Stomach (tissue), 9 donors: ENCODE measurements around the gene AMDHD2. TPM values are rescaled to one million over a fixed set of nuclear protein-coding genes. Genes with fewer than 3 reads are reported as not detected.
A peak's percentile ranks its signal among the peaks of the same experiment; 100 is the strongest.

Source experiments
- DNase-seq, 2 donors: peaks; one replicate each; pipeline versions ENCODE4 v3.0.0 to v3.0.0-alpha.2; 2013 to 2019
- H3K27ac ChIP-seq, 5 donors: fragments of 200-600 bp in 4 of 5; sonication (generic) in 4 of 5; one replicate each; pipeline ENCODE4 v1.5.1; 2013 to 2019; ENCODE audit warnings: mild to moderate bottlenecking in 1 of 5, moderate library complexity in 1 of 5
- H3K27me3 ChIP-seq, 3 donors: fragments of 200-600 bp; sonication (generic); one replicate each; pipeline ENCODE4 v1.5.1; 2017 to 2019; ENCODE audit warnings: mixed run types in 1 of 3
- H3K36me3 ChIP-seq, 4 donors: fragments of 200-600 bp; sonication (generic); 1 replicate in 3 of 4; 2 replicates in 1 of 4; pipeline ENCODE4 v1.5.1; 2016 to 2019
- H3K4me1 ChIP-seq, 4 donors: fragments of 200-600 bp; sonication (generic); one replicate each; pipeline ENCODE4 v1.5.1; 2016 to 2019
- H3K4me3 ChIP-seq, 4 donors: fragments of 200-600 bp; sonication (generic) in 3 of 4; one replicate each; pipeline ENCODE4 v1.5.1; 2016 to 2019; ENCODE audit warnings: mild to moderate bottlenecking in 1 of 4
- H3K9me3 ChIP-seq, 4 donors: fragments of 200-600 bp; sonication (generic); one replicate each; pipeline ENCODE4 v1.5.1; 2016 to 2019
- CTCF ChIP-seq, 7 experiments: fragments of 450-650 bp in 4 of 7; fragments of 200-600 bp in 3 of 7; sonication (generic) in 3 of 7; IDR thresholded peaks; one replicate each; pipeline ENCODE4 v1.5.1; 2016 to 2019; ENCODE audit warnings: antibody characterized with exemption in 7 of 7, control low read depth in 2 of 7, mild to moderate bottlenecking in 1 of 7
- EP300 ChIP-seq: sonication (generic); formaldehyde crosslinking; IDR thresholded peaks from one replicate; pipeline ENCODE4 v1.6.1; 2017; ENCODE audit warnings: antibody characterized with exemption
- POLR2A ChIP-seq, 4 donors: fragments of 450-650 bp; IDR thresholded peaks; one replicate each; pipeline ENCODE4 v1.6.1; 2016; ENCODE audit warnings: antibody characterized with exemption in 4 of 4, control low read depth in 2 of 4, mild to moderate bottlenecking in 1 of 4, moderate library complexity in 1 of 4
- POLR2AphosphoS5 ChIP-seq, 3 donors: sonication (generic); formaldehyde crosslinking; IDR thresholded peaks; one replicate each; pipeline ENCODE4 v1.6.1; 2016; ENCODE audit warnings: antibody characterized with exemption in 3 of 3
- WGBS, 5 donors: extraction: QIAGEN DNeasy Blood & Tissue Kit in 3 of 5; methylation state at CpG; one replicate each; pipeline versions ENCODE4 v1.1.5 to v1.1.7; 2013 to 2018; 5-methylcytosine and 5-hydroxymethylcytosine counted together
- intact Hi-C: fragments of 100-400 bp; cut with DNase I; formaldehyde crosslinking; loops from one replicate; pipeline ENCODE4 v1.15.1; 2023; ENCODE audit warnings: low total_unique reads
- polyA plus RNA-seq, 3 donors: library from polyadenylated mRNA; stranded (reverse); fragments of 200-250 nt; gene quantifications; one replicate each; pipeline ENCODE4 v1.2.3, GENCODE V29; 2013
- total RNA-seq, 5 donors: library from RNA; depleted of rRNA; stranded (reverse); fragments of >200 nt; gene quantifications; one replicate each; pipeline versions ENCODE4 v1.1.0 to v1.2.3, GENCODE V29; 2014 to 2016
- donor health status: healthy with polysubstance abuse.
- donor health status: Bipolar disorder and iron deficiency.
- donor health status: healthy.

AMDHD2 gene
- total and polyA plus RNA-seq, 8 donors, result 13.4 to 76.8 (median 22.9) TPM

GRCh38 chr16:2486645-2487516, 33.3 kb upstream of the AMDHD2 start:
- Histone ChIP-seq H3K9me3 (no peaks in the 10 kb centered on the region), H3K27me3 (no peaks in the 10 kb centered on the region), H3K4me1 (peaks cover 19 to 45% (median 33%) of the 10 kb centered on the region in 4 donors), H3K27ac (peak overlapping the region in 2 of 5 donors; percentile 1 to 35), H3K4me3 (peak overlapping the region in 1 of 4 donors; percentile 22), H3K36me3 (peaks cover 0 to 25% (median 10%) of the 10 kb centered on the region in 4 donors)
- peak; percentile 81 to 82 for DNase-seq
- TF ChIP-seq POLR2AphosphoS5 (IDR thresholded peaks at IDR 0.05), result peak in 1 of 3 donors; percentile 37
- TF ChIP-seq POLR2A (IDR thresholded peaks at IDR 0.05), result no peak
- no peak for TF ChIP-seq EP300
- TF ChIP-seq CTCF (IDR thresholded peaks at IDR 0.05), result peak in 3 of 7 experiments; percentile 24 to 54 (median 27)
- intact Hi-C loops, result no loop called here
- 39 to 48% (median 45%) methylated on average over 29 of the region's 29 CpGs for WGBS, 5 donors

- WGBS, 5 donors, result 61 to 75% (median 68%) methylated on average over 8 of the region's 8 CpGs
- no peak for TF ChIP-seq EP300
- no peak for TF ChIP-seq CTCF (IDR thresholded peaks at IDR 0.05)
- TF ChIP-seq POLR2AphosphoS5 (IDR thresholded peaks at IDR 0.05), result no peak
- no peak for TF ChIP-seq POLR2A (IDR thresholded peaks at IDR 0.05)
- H3K4me3 ChIP-seq, result no peak overlapping the region
- no peaks in the 10 kb centered on the region for H3K9me3 ChIP-seq
- intact Hi-C loops, result no loop called here
- H3K27ac ChIP-seq, result peak overlapping the region in 2 of 5 donors; percentile 1 to 35
- H3K36me3 ChIP-seq, result peaks cover 0 to 25% (median 10%) of the 10 kb centered on the region in 4 donors
- H3K27me3 ChIP-seq, result no peaks in the 10 kb centered on the region
- peaks cover 19 to 40% (median 28%) of the 10 kb centered on the region in 4 donors for H3K4me1 ChIP-seq
- DNase-seq, result no peak
These were observed 32.7 kb upstream of the AMDHD2 start for GRCh38 chr16:2487517-2487842.

- TF ChIP-seq EP300, result no peak
- no peak for TF ChIP-seq POLR2A (IDR thresholded peaks at IDR 0.05)
- TF ChIP-seq POLR2AphosphoS5 (IDR thresholded peaks at IDR 0.05), result no peak
- TF ChIP-seq CTCF (IDR thresholded peaks at IDR 0.05), result no peak
- WGBS, 5 donors, result 77 to 87% (median 83%) methylated on average over 15 of the region's 15 CpGs
These were observed 32.2 kb upstream of the AMDHD2 start for GRCh38 chr16:2487903-2488531.

GRCh38 chr16:2489581-2489980, 30.6 kb upstream of the AMDHD2 start:
- no peaks in the 10 kb centered on the region for H3K27me3 ChIP-seq
- H3K4me1 ChIP-seq, result peaks cover 7 to 23% (median 15%) of the 10 kb centered on the region in 4 donors
- intact Hi-C loops, result no loop called here
- 90 to 96% (median 94%) methylated on average over 16 of the region's 16 CpGs for WGBS, 5 donors
- no peak overlapping the region for H3K27ac ChIP-seq
- H3K4me3 ChIP-seq, result no peak overlapping the region
- no peak for DNase-seq
- peaks cover 0 to 25% (median 14%) of the 10 kb centered on the region in 4 donors for H3K36me3 ChIP-seq
- no peaks in the 10 kb centered on the region for H3K9me3 ChIP-seq
- TF ChIP-seq EP300 (no peak), CTCF (IDR thresholded peaks at IDR 0.05) (no peak), POLR2AphosphoS5 (IDR thresholded peaks at IDR 0.05) (no peak), POLR2A (IDR thresholded peaks at IDR 0.05) (no peak)

More at GRCh38 chr16:2487903-2488531, 32.2 kb upstream of the AMDHD2 start:
- no peak overlapping the region for H3K4me3 ChIP-seq
- no peaks in the 10 kb centered on the region for H3K9me3 ChIP-seq
- intact Hi-C loops, result no loop called here
- DNase-seq, result no peak
- no peak overlapping the region for H3K27ac ChIP-seq
- no peaks in the 10 kb centered on the region for H3K27me3 ChIP-seq
- peaks cover 0 to 25% (median 10%) of the 10 kb centered on the region in 4 donors for H3K36me3 ChIP-seq
- peaks cover 17 to 35% (median 24%) of the 10 kb centered on the region in 4 donors for H3K4me1 ChIP-seq
